HL-60/S4 treated with phorbol 12-myristate 13-acetate at 8.2 ng/mL for 4 days and 3 days (cell line): ENCODE data around the gene TEX53.

Source experiments
- in situ Hi-C: fragments of 300-500 bp; cut with MboI; formaldehyde crosslinking; loops from 2 replicates; pipeline ENCODE4 v1.15.0; 2022; ENCODE audit warnings: low sequenced_read_pairs

TEX53 gene

GRCh38 chr9:114607671-114608524 lies 49.7 kb downstream of the TEX53 start:
- in situ Hi-C loops: no loop called here

GRCh38 chr9:114606597-114607207 lies 50.9 kb downstream of the TEX53 start:
- in situ Hi-C loops: no loop called here
